A549 (cell line): ENCODE results near the gene OR56A5. TPM values are rescaled to one million over a fixed set of nuclear protein-coding genes. Genes with fewer than 3 reads are reported as not detected.

Source experiments
- ATAC-seq, 2 experiments: fragments of 200-7000 bp in 1 of 2; fragments of >200 bp in 1 of 2; cut with Nextera tagmentation in 1 of 2; cut with Tn5 transposase in 1 of 2; 3 replicates each; pipeline versions ENCODE4 v1.8.0 to v1.9.1; 2018 to 2020; ENCODE audit warnings: mild to moderate bottlenecking in 1 of 2, moderate library complexity in 1 of 2
- CTCF ChIA-PET: fragments of 300-600 bp; sonication (Branson Sonifier 250); formaldehyde crosslinking; extraction: SDS; loops from one replicate; lab custom pipeline; 2021; ENCODE audit warnings: antibody characterized with exemption, inconsistent platforms; lab: Yijun Ruan, JAX
- POLR2A ChIA-PET: fragments of 350-600 bp; formaldehyde crosslinking; extraction: SDS; loops from one replicate; lab custom pipeline; 2021; ENCODE audit warnings: antibody characterized with exemption, inconsistent platforms; lab: Yijun Ruan, JAX
- DNase-seq, 2 experiments: peaks; one replicate each; pipeline versions ENCODE4 v3.0.0 to v3.0.0-alpha.2; 2011 to 2016; ENCODE audit warnings: low read depth in 1 of 2, low spot score in 1 of 2
- FAIRE-seq: peaks from 2 replicates; lab custom pipeline; 2011; peaks lifted over from hg19 to GRCh38; lab: Jason Lieb, UNC
- H3K27ac ChIP-seq, 2 experiments: fragments of >200 bp; sonication (Bioruptor Twin); formaldehyde crosslinking; 3 replicates each; pipeline ENCODE4 v1.5.1; 2016 to 2017
- H3K4me1 ChIP-seq: fragments of >200 bp; sonication (Bioruptor Twin); formaldehyde crosslinking; 3 replicates; pipeline ENCODE4 v1.6.1; 2016
- H3K4me2 ChIP-seq: fragments of >200 bp; sonication (Bioruptor Twin); formaldehyde crosslinking; 3 replicates; pipeline ENCODE4 v1.6.1; 2016
- H3K4me3 ChIP-seq: fragments of >200 bp; sonication (Bioruptor Twin); formaldehyde crosslinking; 3 replicates; pipeline ENCODE4 v1.5.1; 2016
- H3K9me3 ChIP-seq: fragments of >200 bp; sonication (Bioruptor Twin); formaldehyde crosslinking; 3 replicates; pipeline ENCODE4 v1.6.1; 2016
- ATOH8 ChIP-seq: fragments of 250-450 bp; sonication (Bioruptor Pico); IDR thresholded peaks from 2 replicates; pipeline ENCODE4 v1.5.0; 2020; ENCODE audit warnings: low read depth, mild to moderate bottlenecking, moderate library complexity
- CBX2 ChIP-seq: fragments of 200-600 bp; sonication (generic); IDR thresholded peaks from 2 replicates; pipeline ENCODE4 v1.6.1; 2016; ENCODE audit warnings: low read depth, mild to moderate bottlenecking, borderline replicate concordance
- CHD2 ChIP-seq: fragments of 150-350 bp; IDR thresholded peaks from 2 replicates; pipeline ENCODE4 v1.6.1; 2014; ENCODE audit warnings: low read length; ENCODE audit not compliant: partially characterized antibody
- CHD4 ChIP-seq: fragments of 200-600 bp; sonication (generic); IDR thresholded peaks from 2 replicates; pipeline ENCODE4 v1.6.1; 2016; ENCODE audit warnings: antibody characterized with exemption, mild to moderate bottlenecking, borderline replicate concordance
- EHF ChIP-seq: fragments of 250-450 bp; sonication (Bioruptor Pico); IDR thresholded peaks from 2 replicates; pipeline ENCODE4 v1.5.0; 2020; ENCODE audit warnings: mild to moderate bottlenecking
- EHMT2 ChIP-seq: fragments of 200-600 bp; sonication (generic); IDR thresholded peaks from 2 replicates; pipeline ENCODE4 v1.6.1; 2016; ENCODE audit warnings: antibody characterized with exemption, low read depth, mild to moderate bottlenecking, moderate library complexity
- EP300 ChIP-seq, 2 experiments: fragments of >200 bp; sonication (Bioruptor Twin); formaldehyde crosslinking; IDR thresholded peaks; 2 replicates in 1 of 2; 3 replicates in 1 of 2; pipeline ENCODE4 v1.6.1; 2016 to 2017
- ESRRA ChIP-seq: fragments of 150-350 bp; IDR thresholded peaks from 2 replicates; pipeline ENCODE4 v1.6.1; 2014; ENCODE audit warnings: mild to moderate bottlenecking, low read length, borderline replicate concordance
- FOSB ChIP-seq: fragments of 250-450 bp; sonication (Bioruptor Pico); IDR thresholded peaks from 2 replicates; pipeline ENCODE4 v1.5.0; 2020; ENCODE audit warnings: mild to moderate bottlenecking, moderate library complexity
- FOSL2 ChIP-seq, 2 experiments: fragments of 450-650 bp in 1 of 2; fragments of >200 bp in 1 of 2; sonication (Bioruptor Twin) in 1 of 2; formaldehyde crosslinking; IDR thresholded peaks; 2 replicates each; pipeline versions ENCODE4 v1.5.0 to v1.6.1; 2016 to 2020; ENCODE audit warnings: mild to moderate bottlenecking in 1 of 2, moderate library complexity in 1 of 2
- FOXS1 ChIP-seq: fragments of 250-450 bp; sonication (Bioruptor Pico); IDR thresholded peaks from 2 replicates; pipeline ENCODE4 v1.5.0; 2020; ENCODE audit warnings: mild to moderate bottlenecking, moderate library complexity
- HDAC2 ChIP-seq: fragments of 200-600 bp; sonication (generic); IDR thresholded peaks from 2 replicates; pipeline ENCODE4 v1.6.1; 2016
- JUN ChIP-seq, 2 experiments: fragments of >200 bp; sonication (Bioruptor Twin); formaldehyde crosslinking; IDR thresholded peaks; 2 replicates in 1 of 2; 3 replicates in 1 of 2; pipeline ENCODE4 v1.6.1; 2016 to 2017
- JUNB ChIP-seq: fragments of >200 bp; sonication (Bioruptor Twin); formaldehyde crosslinking; IDR thresholded peaks from 2 replicates; pipeline ENCODE4 v1.6.1; 2016
- MAFK ChIP-seq: fragments of 450-650 bp; IDR thresholded peaks from 2 replicates; pipeline ENCODE4 v1.6.1; 2014; ENCODE audit not compliant: partially characterized antibody
- MAZ ChIP-seq: fragments of 150-350 bp; IDR thresholded peaks from 2 replicates; pipeline ENCODE4 v1.6.1; 2014; ENCODE audit warnings: antibody characterized with exemption, low read depth, low read length, borderline replicate concordance
- NR3C1 ChIP-seq: fragments of >200 bp; sonication (Bioruptor Twin); formaldehyde crosslinking; IDR thresholded peaks from 3 replicates; pipeline ENCODE4 v1.6.1; 2017
- PHF8 ChIP-seq: fragments of 200-600 bp; sonication (generic); IDR thresholded peaks from 2 replicates; pipeline ENCODE4 v1.6.1; 2016; ENCODE audit warnings: low read depth, mild to moderate bottlenecking, antibody characterized with exemption, moderate library complexity, borderline replicate concordance
- POLR2AphosphoS2 ChIP-seq: conservative IDR thresholded peaks from 2 replicates; pipeline ENCODE4 v1.6.1; 2012; ENCODE audit warnings: low read length, improper control_type of control experiment, inconsistent platforms
- RAD21 ChIP-seq, 2 experiments: fragments of >200 bp in 1 of 2; sonication (Bioruptor Twin) in 1 of 2; formaldehyde crosslinking in 1 of 2; IDR thresholded peaks in 1 of 2; conservative IDR thresholded peaks in 1 of 2; 2 replicates in 1 of 2; 3 replicates in 1 of 2; pipeline ENCODE4 v1.6.1; 2012 to 2018; ENCODE audit warnings: inconsistent platforms in 1 of 2
- RCOR1 ChIP-seq: fragments of 150-350 bp; IDR thresholded peaks from 2 replicates; pipeline ENCODE4 v1.6.1; 2014; ENCODE audit warnings: antibody characterized with exemption, low read length, low read depth
- RFX5 ChIP-seq: fragments of 450-650 bp; IDR thresholded peaks from 2 replicates; pipeline ENCODE4 v1.7.1; 2014; ENCODE audit warnings: antibody characterized with exemption, mild to moderate bottlenecking, moderate library complexity
- RNF2 ChIP-seq: fragments of 200-600 bp; sonication (generic); IDR thresholded peaks from 2 replicates; pipeline ENCODE4 v1.6.1; 2016; ENCODE audit warnings: low read depth, mild to moderate bottlenecking, antibody characterized with exemption, moderate library complexity, borderline replicate concordance
- ZC3H11A ChIP-seq: fragments of 450-650 bp; IDR thresholded peaks from 2 replicates; pipeline ENCODE4 v1.6.1; 2014; ENCODE audit warnings: antibody characterized with exemption, mild to moderate bottlenecking
- ZFP36 ChIP-seq: fragments of 450-650 bp; IDR thresholded peaks from 2 replicates; pipeline ENCODE4 v1.6.1; 2014; ENCODE audit warnings: borderline replicate concordance; ENCODE audit not compliant: partially characterized antibody
- WGBS: methylation state at CpG from one replicate; pipeline ENCODE4 v1.1.6; 2017; ENCODE audit errors: missing lambda C conversion rate; 5-methylcytosine and 5-hydroxymethylcytosine counted together
- polyA minus RNA-seq: library from RNA; depleted of rRNA, polyadenylated mRNA; stranded (reverse); fragments of >200 nt; gene quantifications from 2 replicates; pipeline ENCODE4 v1.2.3, GENCODE V29; 2011; rRNA and poly(A)+ RNA removed
- polyA plus RNA-seq, 4 experiments: library from polyadenylated mRNA; depleted of rRNA in 3 of 4; stranded (reverse); fragments of >200 nt; fragmentation: RNase III in 1 of 4; extraction: RNeasy Plus Mini Kit Qiagen cat#74134 plus additional on column Dnase treatment in 1 of 4; gene quantifications; 2 replicates in 3 of 4; 3 replicates in 1 of 4; pipeline ENCODE4 v1.2.3, GENCODE V29; 2011 to 2017
- TF ChIP-seq, protein P1 (sequence below): fragments of 150-350 bp; IDR thresholded peaks from 2 replicates; pipeline ENCODE4 v1.6.1; 2014; ENCODE audit warnings: low read depth, mild to moderate bottlenecking, low read length
- TF ChIP-seq, protein P2 (sequence below): fragments of >200 bp; sonication (Bioruptor Twin); formaldehyde crosslinking; IDR thresholded peaks from 3 replicates; pipeline ENCODE4 v1.6.1; 2016
- TF ChIP-seq, protein P3 (sequence below): fragments of >200 bp; sonication (Bioruptor Twin); formaldehyde crosslinking; IDR thresholded peaks from 2 replicates; pipeline ENCODE4 v1.6.1; 2016
- TF ChIP-seq, protein P4 (sequence below): fragments of 200-600 bp; sonication (generic); IDR thresholded peaks from 2 replicates; pipeline ENCODE4 v1.6.1; 2016; ENCODE audit warnings: antibody characterized with exemption, mild to moderate bottlenecking, moderate library complexity

OR56A5 gene, protein sequence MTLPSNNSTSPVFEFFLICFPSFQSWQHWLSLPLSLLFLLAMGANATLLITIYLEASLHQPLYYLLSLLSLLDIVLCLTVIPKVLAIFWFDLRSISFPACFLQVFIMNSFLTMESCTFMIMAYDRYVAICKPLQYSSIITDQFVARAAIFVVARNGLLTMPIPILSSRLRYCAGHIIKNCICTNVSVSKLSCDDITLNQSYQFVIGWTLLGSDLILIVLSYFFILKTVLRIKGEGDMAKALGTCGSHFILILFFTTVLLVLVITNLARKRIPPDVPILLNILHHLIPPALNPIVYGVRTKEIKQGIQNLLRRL
- polyA plus RNA-seq (2011; rRNA removed) (not detected in 2 replicates), polyA plus RNA-seq (2017; fragmentation: RNase III; extraction: RNeasy Plus Mini Kit Qiagen cat#74134 plus additional on column Dnase treatment) (not detected in 3 replicates), polyA minus RNA-seq (not detected in 2 replicates)
- not detected in 2 replicates for polyA plus RNA-seq (2012; cell fraction: cytosol; rRNA removed)
- polyA plus RNA-seq (2012; cell fraction: nucleus; rRNA removed) = not detected in 2 replicates

DNA sequence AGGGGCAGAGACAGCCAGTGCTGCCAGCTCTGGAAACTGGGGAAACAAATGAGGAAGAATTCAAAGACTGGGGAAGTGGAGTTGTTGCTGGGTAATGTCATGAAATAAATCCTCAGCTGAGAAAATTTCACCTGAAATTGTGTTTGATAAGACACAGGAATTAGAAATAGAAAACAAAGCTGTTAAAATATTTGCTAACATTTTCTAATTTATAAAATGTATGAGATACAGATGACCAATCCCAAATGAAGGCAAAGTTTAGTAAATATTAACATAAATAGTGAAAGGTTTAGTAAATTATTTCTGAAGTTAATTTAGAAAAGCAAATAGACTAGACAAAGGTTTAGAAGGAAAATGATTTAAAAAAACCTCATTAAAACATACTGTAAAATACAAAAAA, at the start of gene OR56A5:
Gene OR56A5 (minus strand): TSS at position 101 of the 400 bp plus-strand sequence. CDS start 0 bp downstream, at position 101.
- ChIA-PET POLR2A (no interaction called here), CTCF (no interaction called here)
- no peak within 1 kb of the TSS for H3K4me2 ChIP-seq
- DNase-seq (no peak), ATAC-seq (no peak), FAIRE-seq (no peak)
- TF ChIP-seq MAZ = no peak
- TF ChIP-seq, protein P1, sequence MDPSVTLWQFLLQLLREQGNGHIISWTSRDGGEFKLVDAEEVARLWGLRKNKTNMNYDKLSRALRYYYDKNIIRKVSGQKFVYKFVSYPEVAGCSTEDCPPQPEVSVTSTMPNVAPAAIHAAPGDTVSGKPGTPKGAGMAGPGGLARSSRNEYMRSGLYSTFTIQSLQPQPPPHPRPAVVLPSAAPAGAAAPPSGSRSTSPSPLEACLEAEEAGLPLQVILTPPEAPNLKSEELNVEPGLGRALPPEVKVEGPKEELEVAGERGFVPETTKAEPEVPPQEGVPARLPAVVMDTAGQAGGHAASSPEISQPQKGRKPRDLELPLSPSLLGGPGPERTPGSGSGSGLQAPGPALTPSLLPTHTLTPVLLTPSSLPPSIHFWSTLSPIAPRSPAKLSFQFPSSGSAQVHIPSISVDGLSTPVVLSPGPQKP = no peak
- no peak for TF ChIP-seq PHF8
- TF ChIP-seq NR3C1 = no peak
- TF ChIP-seq ZFP36 = no peak
- TF ChIP-seq ESRRA = no peak
- no peak for TF ChIP-seq MAFK
- TF ChIP-seq EHMT2 = no peak
- no peak for TF ChIP-seq EP300 (IDR thresholded peaks at IDR 0.05)
- no peak for TF ChIP-seq FOSB (CRISPR knock-in tag)
- TF ChIP-seq CHD4 = no peak
- TF ChIP-seq RNF2 = no peak
- TF ChIP-seq, protein P2, sequence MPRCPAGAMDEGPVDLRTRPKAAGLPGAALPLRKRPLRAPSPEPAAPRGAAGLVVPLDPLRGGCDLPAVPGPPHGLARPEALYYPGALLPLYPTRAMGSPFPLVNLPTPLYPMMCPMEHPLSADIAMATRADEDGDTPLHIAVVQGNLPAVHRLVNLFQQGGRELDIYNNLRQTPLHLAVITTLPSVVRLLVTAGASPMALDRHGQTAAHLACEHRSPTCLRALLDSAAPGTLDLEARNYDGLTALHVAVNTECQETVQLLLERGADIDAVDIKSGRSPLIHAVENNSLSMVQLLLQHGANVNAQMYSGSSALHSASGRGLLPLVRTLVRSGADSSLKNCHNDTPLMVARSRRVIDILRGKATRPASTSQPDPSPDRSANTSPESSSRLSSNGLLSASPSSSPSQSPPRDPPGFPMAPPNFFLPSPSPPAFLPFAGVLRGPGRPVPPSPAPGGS = no peak
- TF ChIP-seq JUN (IDR thresholded peaks at IDR 0.05) = no peak
- TF ChIP-seq HDAC2 = no peak
- no peak for TF ChIP-seq FOSL2 (IDR thresholded peaks at IDR 0.05)
- no peak for TF ChIP-seq FOSL2 (CRISPR knock-in tag; IDR thresholded peaks at IDR 0.05)
- TF ChIP-seq, protein P3, sequence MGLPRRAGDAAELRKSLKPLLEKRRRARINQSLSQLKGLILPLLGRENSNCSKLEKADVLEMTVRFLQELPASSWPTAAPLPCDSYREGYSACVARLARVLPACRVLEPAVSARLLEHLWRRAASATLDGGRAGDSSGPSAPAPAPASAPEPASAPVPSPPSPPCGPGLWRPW = no peak
- no peak for TF ChIP-seq CHD2
- no peak for TF ChIP-seq RAD21 (conservative IDR thresholded peaks at IDR 0.05 in 1 of 2, IDR thresholded peaks at IDR 0.05 in 1 of 2)
- no peak within 1 kb of the TSS for H3K27ac ChIP-seq
- H3K9me3 ChIP-seq = no peaks in the 10 kb centered on the region
- no peak within 1 kb of the TSS for H3K4me3 ChIP-seq
- no peaks in the 10 kb centered on the region for H3K4me1 ChIP-seq

DNA sequence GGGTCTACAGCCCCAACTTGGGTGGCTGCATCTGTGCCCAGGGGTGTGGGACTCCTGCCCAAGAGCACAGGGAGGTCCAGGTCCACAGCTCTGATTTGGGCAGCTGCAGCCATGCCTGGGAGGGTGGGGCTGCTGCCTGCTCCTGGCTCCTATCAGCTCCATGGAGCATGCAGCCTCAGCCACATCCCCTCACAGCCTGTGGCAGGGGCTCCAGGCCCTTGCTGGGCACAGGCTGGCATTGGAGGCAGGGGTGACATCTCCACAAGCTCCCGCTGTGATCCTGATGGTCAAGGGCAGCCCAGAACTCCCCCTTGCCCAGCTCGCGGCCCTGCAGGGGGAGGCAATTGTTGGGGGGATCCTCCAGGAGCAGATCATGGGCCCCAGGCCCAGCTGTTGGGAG, 44.7 kb upstream of the OR56A5 start:
- no CpG with 5 or more reads among the region's 3 CpGs for WGBS
- FAIRE-seq (no peak), DNase-seq (no peak), ATAC-seq (no peak)
- no peak overlapping the region for H3K27ac ChIP-seq
- POLR2A ChIA-PET = no interaction called here
- H3K9me3 ChIP-seq = no peaks in the 10 kb centered on the region
- CTCF ChIA-PET = interaction anchor here (1.1 to 2.4 kb wide), 3 partner anchors 10 to 349 kb away, joined by 4 to 7 read pairs (median 5); no protein-coding TSS in a partner anchor
- H3K4me1 ChIP-seq = no peaks in the 10 kb centered on the region
- no peak overlapping the region for H3K4me2 ChIP-seq
- no peak overlapping the region for H3K4me3 ChIP-seq
- TF ChIP-seq, protein P4, sequence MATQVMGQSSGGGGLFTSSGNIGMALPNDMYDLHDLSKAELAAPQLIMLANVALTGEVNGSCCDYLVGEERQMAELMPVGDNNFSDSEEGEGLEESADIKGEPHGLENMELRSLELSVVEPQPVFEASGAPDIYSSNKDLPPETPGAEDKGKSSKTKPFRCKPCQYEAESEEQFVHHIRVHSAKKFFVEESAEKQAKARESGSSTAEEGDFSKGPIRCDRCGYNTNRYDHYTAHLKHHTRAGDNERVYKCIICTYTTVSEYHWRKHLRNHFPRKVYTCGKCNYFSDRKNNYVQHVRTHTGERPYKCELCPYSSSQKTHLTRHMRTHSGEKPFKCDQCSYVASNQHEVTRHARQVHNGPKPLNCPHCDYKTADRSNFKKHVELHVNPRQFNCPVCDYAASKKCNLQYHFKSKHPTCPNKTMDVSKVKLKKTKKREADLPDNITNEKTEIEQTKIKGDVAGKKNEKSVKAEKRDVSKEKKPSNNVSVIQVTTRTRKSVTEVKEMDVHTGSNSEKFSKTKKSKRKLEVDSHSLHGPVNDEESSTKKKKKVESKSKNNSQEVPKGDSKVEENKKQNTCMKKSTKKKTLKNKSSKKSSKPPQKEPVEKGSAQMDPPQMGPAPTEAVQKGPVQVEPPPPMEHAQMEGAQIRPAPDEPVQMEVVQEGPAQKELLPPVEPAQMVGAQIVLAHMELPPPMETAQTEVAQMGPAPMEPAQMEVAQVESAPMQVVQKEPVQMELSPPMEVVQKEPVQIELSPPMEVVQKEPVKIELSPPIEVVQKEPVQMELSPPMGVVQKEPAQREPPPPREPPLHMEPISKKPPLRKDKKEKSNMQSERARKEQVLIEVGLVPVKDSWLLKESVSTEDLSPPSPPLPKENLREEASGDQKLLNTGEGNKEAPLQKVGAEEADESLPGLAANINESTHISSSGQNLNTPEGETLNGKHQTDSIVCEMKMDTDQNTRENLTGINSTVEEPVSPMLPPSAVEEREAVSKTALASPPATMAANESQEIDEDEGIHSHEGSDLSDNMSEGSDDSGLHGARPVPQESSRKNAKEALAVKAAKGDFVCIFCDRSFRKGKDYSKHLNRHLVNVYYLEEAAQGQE = no peak
- TF ChIP-seq RAD21 (conservative IDR thresholded peaks at IDR 0.05 in 1 of 2, IDR thresholded peaks at IDR 0.05 in 1 of 2) (no peak), RCOR1 (no peak), RFX5 (no peak), FOXS1 (CRISPR knock-in tag) (no peak), ESRRA (no peak), CBX2 (no peak), CHD4 (no peak), EHF (CRISPR knock-in tag) (no peak), PHF8 (no peak), ZFP36 (no peak), POLR2AphosphoS2 (no peak), ZC3H11A (no peak), JUNB (no peak), MAFK (no peak), ATOH8 (CRISPR knock-in tag) (no peak)
